SK-N-SH (cell line): ENCODE results near the gene STAT6. TPM values are rescaled to one million over a fixed set of nuclear protein-coding genes. Genes with fewer than 3 reads are reported as not detected.

Source experiments
- CTCF ChIA-PET: fragments of 300-600, 350-600 bp; formaldehyde crosslinking; extraction: SDS; loops from one replicate; lab custom pipeline; 2021; lab: Yijun Ruan, JAX
- POLR2A ChIA-PET: fragments of 350-600 bp; sonication (Branson Sonifier 250); formaldehyde crosslinking; extraction: SDS; loops from one replicate; lab custom pipeline; 2020; ENCODE audit warnings: antibody characterized with exemption, inconsistent platforms; lab: Yijun Ruan, JAX
- DNase-seq: peaks from one replicate; pipeline ENCODE4 v3.0.0; 2012
- H2AFZ ChIP-seq: fragments of 200-600 bp; sonication (generic); 2 replicates; pipeline ENCODE4 v1.8.1; 2016; ENCODE audit warnings: antibody characterized with exemption, mild to moderate bottlenecking, low read depth
- H3F3A ChIP-seq: fragments of 200-600 bp; sonication (generic); replicated peaks from 2 replicates; pipeline ENCODE3; 2016; ENCODE audit warnings: antibody characterized with exemption, mild to moderate bottlenecking; ENCODE audit not compliant: insufficient read depth
- H3K27ac ChIP-seq, 2 experiments: fragments of 200-500 bp in 1 of 2; fragments of 200-600 bp in 1 of 2; sonication (Bioruptor generic) in 1 of 2; sonication (generic), shearing (Covaris generic) in 1 of 2; 2 replicates each; pipeline versions ENCODE4 v1.5.1 to v1.6.1; 2014 to 2016; ENCODE audit warnings: low read depth in 2 of 2, inconsistent platforms in 1 of 2, low read length in 1 of 2, mild to moderate bottlenecking in 1 of 2, mixed read lengths in 1 of 2
- H3K27me3 ChIP-seq: fragments of 200-600 bp; sonication (generic), shearing (Covaris generic); 2 replicates; pipeline ENCODE4 v1.6.1; 2016; ENCODE audit warnings: mixed run types; ENCODE audit not compliant: insufficient read depth
- H3K36me3 ChIP-seq, 2 experiments: fragments of 200-500 bp in 1 of 2; fragments of 200-600 bp in 1 of 2; sonication (Bioruptor generic) in 1 of 2; sonication (generic) in 1 of 2; replicated peaks in 1 of 2; 2 replicates each; pipeline versions ENCODE3 to v1.5.1; 2014 to 2016; ENCODE audit warnings: low read length in 1 of 2, mild to moderate bottlenecking in 1 of 2; ENCODE audit not compliant: insufficient read depth in 2 of 2, control insufficient read depth in 1 of 2
- H3K4me1 ChIP-seq, 2 experiments: fragments of 200-500 bp in 1 of 2; fragments of 200-600 bp in 1 of 2; sonication (Bioruptor generic) in 1 of 2; sonication (generic), shearing (Covaris generic) in 1 of 2; 2 replicates each; pipeline versions ENCODE4 v1.5.1 to v1.6.1; 2014 to 2016; ENCODE audit warnings: low read depth in 1 of 2, low read length in 1 of 2, mixed run types in 1 of 2; ENCODE audit not compliant: insufficient read depth in 2 of 2, control insufficient read depth in 1 of 2
- H3K4me2 ChIP-seq: fragments of 200-600 bp; sonication (generic), shearing (Covaris generic); 2 replicates; pipeline ENCODE4 v1.6.1; 2017; ENCODE audit warnings: mixed run types
- H3K4me3 ChIP-seq, 2 experiments: fragments of 200-500 bp in 1 of 2; fragments of 200-600 bp in 1 of 2; sonication (Bioruptor generic) in 1 of 2; sonication (generic), shearing (Covaris generic) in 1 of 2; 2 replicates each; pipeline versions ENCODE4 v1.5.1 to v1.8.1; 2014 to 2016; ENCODE audit warnings: low read depth in 2 of 2, inconsistent platforms in 1 of 2, low read length in 1 of 2, mild to moderate bottlenecking in 1 of 2, mixed read lengths in 1 of 2, moderate library complexity in 1 of 2
- H3K79me2 ChIP-seq: fragments of 200-600 bp; sonication (generic); 2 replicates; pipeline ENCODE4 v1.8.1; 2017; ENCODE audit warnings: mild to moderate bottlenecking; ENCODE audit not compliant: insufficient read depth
- H3K9ac ChIP-seq: fragments of 200-600 bp; sonication (generic); 2 replicates; pipeline ENCODE4 v1.6.1; 2017; ENCODE audit warnings: mixed run types
- H3K9me2 ChIP-seq: fragments of 200-600 bp; sonication (generic); 2 replicates; pipeline ENCODE4 v1.6.1; 2017; ENCODE audit warnings: mixed run types
- H3K9me3 ChIP-seq: fragments of 200-600 bp; sonication (generic); 2 replicates; pipeline ENCODE4 v1.6.1; 2017; ENCODE audit warnings: mixed run types, mild to moderate bottlenecking, moderate library complexity
- H4K20me1 ChIP-seq: fragments of 200-600 bp; sonication (generic); 2 replicates; pipeline ENCODE4 v1.6.1; 2017; ENCODE audit warnings: mild to moderate bottlenecking, mixed run types; ENCODE audit not compliant: insufficient read depth
- ELF1 ChIP-seq: IDR thresholded peaks from 2 replicates; pipeline ENCODE4 v1.4.0; 2012
- EZH2phosphoT487 ChIP-seq: fragments of 200-600 bp; sonication (generic); IDR thresholded peaks from 2 replicates; pipeline ENCODE4 v1.6.1; 2017; ENCODE audit warnings: low read depth, mixed run types, mild to moderate bottlenecking, antibody characterized with exemption, moderate library complexity, borderline replicate concordance
- FOSL2 ChIP-seq: IDR thresholded peaks from 2 replicates; pipeline ENCODE4 v1.4.0; 2012; ENCODE audit warnings: low read depth, mild to moderate bottlenecking, moderate library complexity, borderline replicate concordance
- GABPA ChIP-seq: IDR thresholded peaks from 2 replicates; pipeline ENCODE4 v1.4.0; 2012; ENCODE audit warnings: low read depth, mild to moderate bottlenecking
- IRF3 ChIP-seq: fragments of 150-350 bp; IDR thresholded peaks from 2 replicates; pipeline ENCODE4 v1.6.1; 2016; ENCODE audit warnings: mild to moderate bottlenecking, low read depth, low read length
- JUND ChIP-seq: IDR thresholded peaks from 2 replicates; pipeline ENCODE4 v1.4.0; 2012
- MEF2A ChIP-seq: IDR thresholded peaks from 2 replicates; pipeline ENCODE4 v1.4.0; 2012; ENCODE audit warnings: low read depth, borderline replicate concordance
- MXI1 ChIP-seq: IDR thresholded peaks from 2 replicates; pipeline ENCODE4 v1.6.1; 2012; ENCODE audit warnings: mild to moderate bottlenecking, low read depth, low read length, improper control_type of control experiment
- NRF1 ChIP-seq: IDR thresholded peaks from 2 replicates; pipeline ENCODE4 v1.6.1; 2012; ENCODE audit warnings: low read depth, mild to moderate bottlenecking, low read length
- PBX3 ChIP-seq: IDR thresholded peaks from 2 replicates; pipeline ENCODE4; 2012
- RAD21 ChIP-seq: IDR thresholded peaks from 2 replicates; pipeline ENCODE4 v1.6.1; 2012; ENCODE audit warnings: mild to moderate bottlenecking, low read length
- RCOR1 ChIP-seq: fragments of 150-350 bp; IDR thresholded peaks from 2 replicates; pipeline ENCODE4 v1.6.1; 2017; ENCODE audit warnings: antibody characterized with exemption, low read length
- REST ChIP-seq: IDR thresholded peaks from 2 replicates; pipeline ENCODE4 v1.6.1; 2012; ENCODE audit warnings: mild to moderate bottlenecking, low read depth, low read length, moderate library complexity
- SMC3 ChIP-seq: IDR thresholded peaks from 2 replicates; pipeline ENCODE4 v1.6.1; 2012; ENCODE audit warnings: low read depth, low read length, improper control_type of control experiment
- TAF1 ChIP-seq: IDR thresholded peaks from 2 replicates; pipeline ENCODE4 v1.6.1; 2012; ENCODE audit warnings: low read depth, mild to moderate bottlenecking, low read length, moderate library complexity, borderline replicate concordance
- TCF12 ChIP-seq: IDR thresholded peaks from 2 replicates; pipeline ENCODE4 v1.4.0; 2012
- USF2 ChIP-seq: fragments of 150-350 bp; IDR thresholded peaks from 2 replicates; pipeline ENCODE4 v1.6.1; 2017; ENCODE audit warnings: antibody characterized with exemption, low read length, low read depth, borderline replicate concordance
- WGBS: methylation state at CpG from one replicate; pipeline ENCODE4 v1.1.6; 2017; ENCODE audit warnings: low lambda C conversion rate; 5-methylcytosine and 5-hydroxymethylcytosine counted together
- polyA plus RNA-seq, 3 experiments: library from polyadenylated mRNA; depleted of rRNA; stranded (reverse); fragments of >200 nt; gene quantifications; 2 replicates each; pipeline ENCODE4 v1.2.3, GENCODE V29; 2012

Gene STAT6
- polyA plus RNA-seq, 1 of the 3 experiments (the other 2 are of a cell fraction): 0.15 TPM

GRCh38 chr12:57096099-57096572, 15.0 kb downstream of the STAT6 start:
- H3K4me1 ChIP-seq: peaks cover 4 to 12% of the 10 kb centered on the region in 2 experiments; a peak in 2 of 4 replicates
- H3K36me3 ChIP-seq: peaks cover 24 to 42% of the 10 kb centered on the region in 2 experiments
- peaks cover 18% of the 10 kb centered on the region for H3K79me2 ChIP-seq
- H3K27ac ChIP-seq: peak overlapping the region in 1 of 2 experiments; percentile 43; a peak in 1 of 4 replicates
- no peak overlapping the region for H3K9ac ChIP-seq
- peaks cover 27% of the 10 kb centered on the region for H4K20me1 ChIP-seq
- ChIA-PET CTCF (interaction anchor here (0.9 to 23.2 kb wide), 6 partner anchors 16 to 88 kb away, joined by 4 to 339 read pairs (median 8); partner anchors contain the start of genes NEMP1 and STAT6), POLR2A (interaction anchor here (1.3 kb wide), 1 partner anchor 17 kb away, joined by 3 read pairs; the partner anchor contains the start of gene NEMP1)
- WGBS: over 99% methylated on average over 6 of the region's 6 CpGs
- TF ChIP-seq IRF3 (no peak), EZH2phosphoT487 (no peak), RCOR1 (no peak), RAD21 (no peak), NRF1 (no peak), ELF1 (no peak), MXI1 (no peak), REST (no peak), GABPA (no peak), SMC3 (no peak)
- no peaks in the 10 kb centered on the region for H3K9me2 ChIP-seq
- no peak overlapping the region for H3K4me2 ChIP-seq
- peak; percentile 10 for DNase-seq
- H3K27me3 ChIP-seq: no peaks in the 10 kb centered on the region
- H3F3A ChIP-seq: peaks cover 5% of the 10 kb centered on the region
- no peak overlapping the region for H2AFZ ChIP-seq
- no peaks in the 10 kb centered on the region for H3K9me3 ChIP-seq
- H3K4me3 ChIP-seq: no peak overlapping the region

- peaks cover 9 to 18% of the 10 kb centered on the region in 2 experiments; a peak in 2 of 4 replicates for H3K4me1 ChIP-seq
- peak; percentile 4 for DNase-seq
- WGBS: 96% methylated on average over 2 of the region's 3 CpGs
Measured at GRCh38 chr12:57095440-57095839, 15.7 kb downstream of the STAT6 start.

More at GRCh38 chr12:57095440-57095839, 15.7 kb downstream of the STAT6 start:
- ChIA-PET CTCF (interaction anchor here (2.1 to 23.2 kb wide), 3 partner anchors 16 to 29 kb away, joined by 7 to 339 read pairs (median 52); partner anchors contain the start of genes NEMP1 and STAT6), POLR2A (interaction anchor here (1.3 kb wide), 1 partner anchor 17 kb away, joined by 3 read pairs; the partner anchor contains the start of gene NEMP1)
- Histone ChIP-seq H2AFZ (no peak overlapping the region), H3F3A (peaks cover 5% of the 10 kb centered on the region), H3K79me2 (peaks cover 25% of the 10 kb centered on the region), H3K27me3 (no peaks in the 10 kb centered on the region), H3K9ac (no peak overlapping the region), H3K9me2 (no peaks in the 10 kb centered on the region), H4K20me1 (peaks cover 33% of the 10 kb centered on the region), H3K4me2 (no peak overlapping the region), H3K4me3 (no peak overlapping the region), H3K36me3 (peaks cover 28 to 46% of the 10 kb centered on the region in 2 experiments), H3K9me3 (no peaks in the 10 kb centered on the region), H3K27ac (no peak overlapping the region; a peak in 2 of 4 replicates)
- TF ChIP-seq MEF2A (no peak), PBX3 (no peak), ELF1 (no peak), TAF1 (no peak), USF2 (no peak), JUND (no peak), TCF12 (no peak), FOSL2 (no peak)
